Suprapubic skin (tissue), 4 donors: ENCODE data around the gene OXCT1.

Source experiments
- POLR2A ChIP-seq, 2 donors: fragments of 450-650 bp; IDR thresholded peaks; one replicate each; pipeline ENCODE4 v1.6.1; 2017; ENCODE audit warnings: antibody characterized with exemption in 2 of 2, mild to moderate bottlenecking in 2 of 2, moderate library complexity in 2 of 2
- POLR2AphosphoS5 ChIP-seq, 3 donors: sonication (generic); formaldehyde crosslinking; IDR thresholded peaks; one replicate each; pipeline ENCODE4 v1.6.1; 2017; ENCODE audit warnings: antibody characterized with exemption in 3 of 3
- TF ChIP-seq, protein P1 (sequence below), 2 donors: fragments of 200-600 bp in 1 of 2; fragments of 450-650 bp in 1 of 2; sonication (generic) in 1 of 2; IDR thresholded peaks; one replicate each; pipeline ENCODE4 v1.5.1; 2016 to 2019; ENCODE audit warnings: antibody characterized with exemption in 2 of 2, mild to moderate bottlenecking in 1 of 2, moderate library complexity in 1 of 2

DNA sequence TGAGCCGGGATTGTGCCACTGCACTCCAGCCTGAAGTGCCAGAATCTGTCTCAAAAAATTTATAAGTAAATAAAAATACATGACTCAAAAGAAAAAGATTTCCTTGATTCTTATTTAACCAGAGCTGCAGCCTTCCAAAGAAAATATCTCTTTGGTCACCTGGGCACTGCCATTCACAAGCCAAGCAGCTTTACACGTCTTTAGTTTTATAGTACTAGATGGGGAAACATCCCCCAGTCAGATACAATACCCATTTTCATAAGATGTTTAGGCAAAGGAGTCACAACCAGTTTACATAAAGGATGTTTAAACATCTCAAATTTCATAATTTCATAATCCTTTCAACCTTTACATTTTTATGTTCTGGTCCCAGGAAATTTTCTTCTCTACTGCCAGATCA, 13.7 kb upstream of the OXCT1 start:
- TF ChIP-seq, protein P1, sequence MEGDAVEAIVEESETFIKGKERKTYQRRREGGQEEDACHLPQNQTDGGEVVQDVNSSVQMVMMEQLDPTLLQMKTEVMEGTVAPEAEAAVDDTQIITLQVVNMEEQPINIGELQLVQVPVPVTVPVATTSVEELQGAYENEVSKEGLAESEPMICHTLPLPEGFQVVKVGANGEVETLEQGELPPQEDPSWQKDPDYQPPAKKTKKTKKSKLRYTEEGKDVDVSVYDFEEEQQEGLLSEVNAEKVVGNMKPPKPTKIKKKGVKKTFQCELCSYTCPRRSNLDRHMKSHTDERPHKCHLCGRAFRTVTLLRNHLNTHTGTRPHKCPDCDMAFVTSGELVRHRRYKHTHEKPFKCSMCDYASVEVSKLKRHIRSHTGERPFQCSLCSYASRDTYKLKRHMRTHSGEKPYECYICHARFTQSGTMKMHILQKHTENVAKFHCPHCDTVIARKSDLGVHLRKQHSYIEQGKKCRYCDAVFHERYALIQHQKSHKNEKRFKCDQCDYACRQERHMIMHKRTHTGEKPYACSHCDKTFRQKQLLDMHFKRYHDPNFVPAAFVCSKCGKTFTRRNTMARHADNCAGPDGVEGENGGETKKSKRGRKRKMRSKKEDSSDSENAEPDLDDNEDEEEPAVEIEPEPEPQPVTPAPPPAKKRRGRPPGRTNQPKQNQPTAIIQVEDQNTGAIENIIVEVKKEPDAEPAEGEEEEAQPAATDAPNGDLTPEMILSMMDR (IDR thresholded peaks at IDR 0.05): no peak
- TF ChIP-seq POLR2AphosphoS5 (IDR thresholded peaks at IDR 0.05): no peak
- TF ChIP-seq POLR2A (IDR thresholded peaks at IDR 0.05): no peak
